Sigmoid colon (tissue), 7 donors: Measurements from ENCODE around the gene RUNX2. TPM values are rescaled to one million over a fixed set of nuclear protein-coding genes. Genes with fewer than 3 reads are reported as not detected.
A peak's percentile ranks its signal among the peaks of the same experiment; 100 is the strongest.

ENCODE experiments used
- DNase-seq: peaks from one replicate; pipeline ENCODE4 v3.0.0-alpha.2; 2019
- H3K27ac ChIP-seq, 4 donors: fragments of 200-600 bp; sonication (generic); one replicate each; pipeline ENCODE4 v1.5.1; 2016 to 2019; ENCODE audit warnings: mild to moderate bottlenecking in 1 of 4
- H3K27me3 ChIP-seq, 3 donors: fragments of 200-600 bp; sonication (generic); one replicate each; pipeline ENCODE4 v1.5.1; 2019; ENCODE audit warnings: mild to moderate bottlenecking in 1 of 3
- H3K36me3 ChIP-seq, 4 donors: fragments of 200-600 bp; sonication (generic); one replicate each; pipeline ENCODE4 v1.5.1; 2016 to 2019
- H3K4me1 ChIP-seq, 4 donors: fragments of 200-600 bp; sonication (generic); one replicate each; pipeline ENCODE4 v1.5.1; 2017 to 2019
- H3K4me3 ChIP-seq, 4 donors: fragments of 200-600 bp; sonication (generic); one replicate each; pipeline ENCODE4 v1.5.1; 2017 to 2019; ENCODE audit warnings: mild to moderate bottlenecking in 2 of 4, moderate library complexity in 1 of 4
- H3K9me3 ChIP-seq, 4 donors: fragments of 200-600 bp in 3 of 4; sonication (generic) in 3 of 4; one replicate each; pipeline versions ENCODE4 v1.5.1 to v1.6.1; 2013 to 2019
- EP300 ChIP-seq, 4 donors: sonication (generic); formaldehyde crosslinking; IDR thresholded peaks; one replicate each; pipeline ENCODE4 v1.6.1; 2017; ENCODE audit warnings: antibody characterized with exemption in 4 of 4
- POLR2A ChIP-seq, 2 donors: fragments of 450-650 bp; IDR thresholded peaks; one replicate each; pipeline ENCODE4 v1.6.1; 2016; ENCODE audit warnings: antibody characterized with exemption in 2 of 2, mild to moderate bottlenecking in 2 of 2, moderate library complexity in 2 of 2
- POLR2AphosphoS5 ChIP-seq, 4 donors: sonication (generic); formaldehyde crosslinking; IDR thresholded peaks; one replicate each; pipeline ENCODE4 v1.6.1; 2017; ENCODE audit warnings: antibody characterized with exemption in 4 of 4
- WGBS, 2 donors: extraction: QIAGEN DNeasy Blood & Tissue Kit; methylation state at CpG; one replicate each; pipeline ENCODE4 v1.1.7; 2013; 5-methylcytosine and 5-hydroxymethylcytosine counted together
- intact Hi-C: fragments of 100-400 bp; cut with DNase I; formaldehyde crosslinking; loops from one replicate; pipeline ENCODE4 v1.15.1; 2023
- polyA plus RNA-seq, 3 donors: library from polyadenylated mRNA; stranded (reverse); fragments of 200-250 nt; gene quantifications; one replicate each; pipeline ENCODE4 v1.2.3, GENCODE V29; 2013
- total RNA-seq, 4 donors: library from RNA; depleted of rRNA; stranded (reverse); fragments of >200 nt; gene quantifications; one replicate each; pipeline ENCODE4 v1.1.0, GENCODE V29; 2016
- TF ChIP-seq, protein P1 (sequence below), 4 experiments: fragments of 450-650 bp in 3 of 4; fragments of 200-600 bp in 1 of 4; IDR thresholded peaks; one replicate each; pipeline ENCODE4 v1.5.1; 2016 to 2019; ENCODE audit warnings: antibody characterized with exemption in 4 of 4, mild to moderate bottlenecking in 3 of 4, moderate library complexity in 2 of 4
- donor health status: healthy with polysubstance abuse.
- donor health status: Bipolar disorder and iron deficiency.
- donor health status: healthy.

The RUNX2 gene
- total and polyA plus RNA-seq, 7 donors, result 0.92 to 4.7 (median 2.9) TPM

DNA sequence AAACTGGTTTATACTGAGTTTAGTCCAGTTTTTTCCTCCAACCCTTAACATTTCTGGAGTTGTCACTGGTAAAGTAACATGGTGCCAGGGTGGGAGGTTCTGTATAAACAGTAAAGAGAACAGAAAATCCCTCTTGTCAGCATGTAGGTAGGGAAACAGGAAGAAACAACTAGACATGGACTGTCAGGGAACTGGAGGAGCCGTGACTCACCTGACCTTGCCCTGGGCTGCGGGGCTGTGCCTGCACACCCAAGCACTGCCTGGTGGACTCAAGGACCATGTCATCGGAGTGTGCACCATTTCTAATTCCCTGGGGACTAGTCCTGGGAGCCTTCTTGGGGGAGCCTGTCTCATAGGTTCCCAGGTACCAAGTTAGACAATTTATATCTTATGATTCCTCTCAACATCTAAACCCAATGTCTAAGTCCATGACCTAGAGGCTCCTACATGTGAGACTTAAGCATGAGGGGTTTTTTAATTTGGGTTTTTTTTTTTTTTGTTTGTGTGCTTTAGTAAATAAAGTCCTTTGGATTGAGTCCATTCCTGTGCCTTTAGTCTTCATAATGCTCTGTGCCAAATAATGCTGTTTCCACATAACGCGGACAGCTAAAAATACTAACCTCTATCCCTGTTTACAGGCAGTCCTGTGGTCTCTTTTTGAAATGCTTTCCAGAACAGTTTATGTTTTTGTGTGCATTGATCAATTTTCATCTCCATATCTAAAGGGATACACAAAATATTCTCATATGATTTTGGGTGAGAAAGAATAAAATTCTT is 186.5 kb downstream of the RUNX2 start:
- no peak overlapping the region for H3K4me3 ChIP-seq
- intact Hi-C loops, result no loop called here
- H3K9me3 ChIP-seq, result no peaks in the 10 kb centered on the region
- H3K27me3 ChIP-seq, result no peaks in the 10 kb centered on the region
- WGBS, 2 donors, result 88 to 92% methylated on average over 5 of the region's 5 CpGs
- H3K4me1 ChIP-seq, result peaks cover 0 to 13% (median 2%) of the 10 kb centered on the region in 4 donors
- H3K27ac ChIP-seq, result no peak overlapping the region
- TF ChIP-seq, protein P1, sequence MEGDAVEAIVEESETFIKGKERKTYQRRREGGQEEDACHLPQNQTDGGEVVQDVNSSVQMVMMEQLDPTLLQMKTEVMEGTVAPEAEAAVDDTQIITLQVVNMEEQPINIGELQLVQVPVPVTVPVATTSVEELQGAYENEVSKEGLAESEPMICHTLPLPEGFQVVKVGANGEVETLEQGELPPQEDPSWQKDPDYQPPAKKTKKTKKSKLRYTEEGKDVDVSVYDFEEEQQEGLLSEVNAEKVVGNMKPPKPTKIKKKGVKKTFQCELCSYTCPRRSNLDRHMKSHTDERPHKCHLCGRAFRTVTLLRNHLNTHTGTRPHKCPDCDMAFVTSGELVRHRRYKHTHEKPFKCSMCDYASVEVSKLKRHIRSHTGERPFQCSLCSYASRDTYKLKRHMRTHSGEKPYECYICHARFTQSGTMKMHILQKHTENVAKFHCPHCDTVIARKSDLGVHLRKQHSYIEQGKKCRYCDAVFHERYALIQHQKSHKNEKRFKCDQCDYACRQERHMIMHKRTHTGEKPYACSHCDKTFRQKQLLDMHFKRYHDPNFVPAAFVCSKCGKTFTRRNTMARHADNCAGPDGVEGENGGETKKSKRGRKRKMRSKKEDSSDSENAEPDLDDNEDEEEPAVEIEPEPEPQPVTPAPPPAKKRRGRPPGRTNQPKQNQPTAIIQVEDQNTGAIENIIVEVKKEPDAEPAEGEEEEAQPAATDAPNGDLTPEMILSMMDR (IDR thresholded peaks at IDR 0.05), result no peak
- TF ChIP-seq POLR2AphosphoS5 (IDR thresholded peaks at IDR 0.05) (no peak), EP300 (IDR thresholded peaks at IDR 0.05) (no peak), POLR2A (IDR thresholded peaks at IDR 0.05) (no peak)
- no peak for DNase-seq
- H3K36me3 ChIP-seq, result no peaks in the 10 kb centered on the region

- H3K4me3 ChIP-seq, result no peak overlapping the region
- no peaks in the 10 kb centered on the region for H3K36me3 ChIP-seq
- no peaks in the 10 kb centered on the region for H3K27me3 ChIP-seq
- H3K9me3 ChIP-seq, result no peaks in the 10 kb centered on the region
- intact Hi-C loops, result no loop called here
- WGBS, 2 donors, result 23 to 58% methylated on average over 4 of the region's 4 CpGs
- H3K27ac ChIP-seq, result peak overlapping the region in 1 of 4 donors; percentile 10
- peaks cover 0 to 29% (median 13%) of the 10 kb centered on the region in 4 donors for H3K4me1 ChIP-seq
- TF ChIP-seq EP300 (IDR thresholded peaks at IDR 0.05) (no peak), POLR2A (IDR thresholded peaks at IDR 0.05) (no peak), POLR2AphosphoS5 (IDR thresholded peaks at IDR 0.05) (no peak)
- TF ChIP-seq, protein P1 (IDR thresholded peaks at IDR 0.05), result no peak
- no peak for DNase-seq
Measured at GRCh38 chr6:45518013-45518720, 190.0 kb downstream of the RUNX2 start.

GRCh38 chr6:45521226-45521625 is 193.1 kb downstream of the RUNX2 start:
- Histone ChIP-seq H3K9me3 (no peaks in the 10 kb centered on the region), H3K4me3 (no peak overlapping the region), H3K27ac (no peak overlapping the region), H3K36me3 (no peaks in the 10 kb centered on the region), H3K27me3 (no peaks in the 10 kb centered on the region), H3K4me1 (peaks cover 0 to 29% (median 13%) of the 10 kb centered on the region in 4 donors)
- intact Hi-C loops, result no loop called here
- DNase-seq, result no peak
- no peak for TF ChIP-seq POLR2A (IDR thresholded peaks at IDR 0.05)
- no peak for TF ChIP-seq POLR2AphosphoS5 (IDR thresholded peaks at IDR 0.05)
- no peak for TF ChIP-seq EP300 (IDR thresholded peaks at IDR 0.05)
- TF ChIP-seq, protein P1 (IDR thresholded peaks at IDR 0.05), result no peak

DNA sequence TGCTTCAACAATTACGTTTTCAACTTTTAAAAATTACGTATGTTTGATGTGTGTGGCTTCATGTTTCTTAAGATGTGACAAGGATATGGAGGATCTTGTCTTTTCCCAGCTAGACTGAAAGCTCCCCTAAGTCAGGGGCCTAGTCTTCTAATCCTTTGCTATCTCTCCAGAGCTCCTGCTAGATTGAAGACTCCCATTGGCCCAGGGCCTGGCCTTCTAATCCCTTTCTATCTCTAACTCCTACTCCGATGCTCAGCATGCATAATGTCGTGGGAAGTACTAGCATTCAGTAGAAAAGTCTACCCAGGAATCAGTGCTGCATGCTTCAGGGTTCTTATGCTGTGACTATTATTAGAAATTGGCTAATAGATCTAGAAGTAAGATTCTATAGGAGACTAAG is 194.4 kb downstream of the RUNX2 start:
- Histone ChIP-seq H3K4me3 (no peak overlapping the region), H3K27me3 (no peaks in the 10 kb centered on the region), H3K27ac (no peak overlapping the region), H3K4me1 (peaks cover 0 to 29% (median 13%) of the 10 kb centered on the region in 4 donors), H3K36me3 (no peaks in the 10 kb centered on the region), H3K9me3 (no peaks in the 10 kb centered on the region)
- TF ChIP-seq POLR2A (IDR thresholded peaks at IDR 0.05) (no peak), EP300 (IDR thresholded peaks at IDR 0.05) (no peak), POLR2AphosphoS5 (IDR thresholded peaks at IDR 0.05) (no peak)
- TF ChIP-seq, protein P1 (IDR thresholded peaks at IDR 0.05), result no peak
- no peak for DNase-seq
- intact Hi-C loops, result no loop called here
- WGBS, 2 donors, result 95% methylated on average over 4 of the region's 4 CpGs
